PC-9 (cell line): ENCODE data around the gene MTMR4.

Source experiments
- EZH2 ChIP-seq: fragments of 200-600 bp; sonication (generic); IDR thresholded peaks from 2 replicates; pipeline ENCODE4 v1.8.0; 2017; ENCODE audit warnings: antibody characterized with exemption, low read depth
- TF ChIP-seq, protein P1 (sequence below): fragments of 200-600 bp; sonication (generic); conservative IDR thresholded peaks from 2 replicates; pipeline ENCODE4 v1.6.1; 2017; ENCODE audit warnings: mixed run types, antibody characterized with exemption, mild to moderate bottlenecking, moderate library complexity

DNA sequence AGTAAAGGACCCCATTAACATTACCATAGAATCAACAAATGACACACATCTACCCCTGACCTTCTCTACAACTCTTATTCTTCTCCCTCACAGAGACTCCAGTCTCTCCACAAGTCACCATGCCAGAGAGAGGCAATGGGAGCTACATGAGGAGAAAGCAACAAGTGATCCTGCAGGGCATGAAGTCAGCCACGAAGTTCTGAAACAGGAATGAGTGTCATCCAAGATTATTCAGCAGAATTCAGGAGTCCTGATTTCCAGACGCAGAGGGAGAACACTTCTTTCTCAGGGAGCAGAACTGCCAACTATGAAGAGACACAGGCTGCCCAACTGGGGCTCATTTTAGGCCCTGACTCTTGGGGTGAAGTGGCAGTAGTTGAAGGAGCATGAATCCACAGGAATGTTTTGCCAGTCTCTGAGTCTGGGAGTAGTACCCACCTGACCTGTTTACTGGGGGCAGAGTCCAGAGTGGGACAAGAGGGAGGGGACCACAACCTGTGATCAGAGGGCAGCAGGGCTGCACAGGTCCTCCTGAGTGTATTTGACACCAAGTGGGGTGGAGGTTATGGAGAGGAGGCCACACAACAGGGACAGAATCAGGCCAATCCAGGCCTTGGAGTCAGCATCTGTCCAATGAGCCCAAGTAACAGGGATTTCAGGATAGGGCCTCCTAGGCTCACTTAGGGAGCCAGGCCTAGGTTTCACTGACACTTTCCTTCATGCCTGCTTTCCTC is 2.4 kb upstream of the MTMR4 start:
- no peak for TF ChIP-seq EZH2
- TF ChIP-seq, protein P1, sequence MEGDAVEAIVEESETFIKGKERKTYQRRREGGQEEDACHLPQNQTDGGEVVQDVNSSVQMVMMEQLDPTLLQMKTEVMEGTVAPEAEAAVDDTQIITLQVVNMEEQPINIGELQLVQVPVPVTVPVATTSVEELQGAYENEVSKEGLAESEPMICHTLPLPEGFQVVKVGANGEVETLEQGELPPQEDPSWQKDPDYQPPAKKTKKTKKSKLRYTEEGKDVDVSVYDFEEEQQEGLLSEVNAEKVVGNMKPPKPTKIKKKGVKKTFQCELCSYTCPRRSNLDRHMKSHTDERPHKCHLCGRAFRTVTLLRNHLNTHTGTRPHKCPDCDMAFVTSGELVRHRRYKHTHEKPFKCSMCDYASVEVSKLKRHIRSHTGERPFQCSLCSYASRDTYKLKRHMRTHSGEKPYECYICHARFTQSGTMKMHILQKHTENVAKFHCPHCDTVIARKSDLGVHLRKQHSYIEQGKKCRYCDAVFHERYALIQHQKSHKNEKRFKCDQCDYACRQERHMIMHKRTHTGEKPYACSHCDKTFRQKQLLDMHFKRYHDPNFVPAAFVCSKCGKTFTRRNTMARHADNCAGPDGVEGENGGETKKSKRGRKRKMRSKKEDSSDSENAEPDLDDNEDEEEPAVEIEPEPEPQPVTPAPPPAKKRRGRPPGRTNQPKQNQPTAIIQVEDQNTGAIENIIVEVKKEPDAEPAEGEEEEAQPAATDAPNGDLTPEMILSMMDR, result no peak
